DND-41 (cell line): ENCODE measurements around the gene ZMPSTE24.

Experiments
- ATAC-seq: fragments of 200-7000 bp; cut with Tn5 transposase; 3 replicates; pipeline ENCODE4 v1.9.1; 2021; ENCODE audit warnings: low read depth; ENCODE audit not compliant: insufficient read depth
- DNase-seq: peaks from one replicate; pipeline ENCODE4 v3.0.0-alpha.2; 2020
- H2AFZ ChIP-seq: 2 replicates; pipeline ENCODE4 v1.6.0; 2012; ENCODE audit warnings: low read depth, low read length
- H3K27ac ChIP-seq: 2 replicates; pipeline ENCODE4 v1.5.1; 2012; ENCODE audit warnings: low read length, inconsistent platforms
- H3K27me3 ChIP-seq: fragments of 200-600 bp; sonication (generic); 2 replicates; pipeline ENCODE4 v1.6.0; 2012; ENCODE audit warnings: low read length, mild to moderate bottlenecking, inconsistent platforms; ENCODE audit not compliant: insufficient read depth, poor library complexity
- H3K36me3 ChIP-seq: 2 replicates; pipeline ENCODE4 v1.5.1; 2012; ENCODE audit warnings: low read length, inconsistent platforms; ENCODE audit not compliant: insufficient read depth
- H3K4me1 ChIP-seq: 2 replicates; pipeline ENCODE4 v1.5.1; 2012; ENCODE audit warnings: mild to moderate bottlenecking, low read length; ENCODE audit not compliant: insufficient read depth
- H3K4me2 ChIP-seq: 2 replicates; pipeline ENCODE4 v1.6.0; 2012; ENCODE audit warnings: mild to moderate bottlenecking, moderate library complexity, low read length, inconsistent platforms; ENCODE audit not compliant: insufficient read depth
- H3K4me3 ChIP-seq, 2 experiments: fragments of 200-600 bp in 1 of 2; shearing (Covaris generic) in 1 of 2; 2 replicates each; pipeline ENCODE4 v1.5.1; 2012 to 2016; ENCODE audit warnings: inconsistent platforms in 2 of 2, low read length in 2 of 2, mild to moderate bottlenecking in 2 of 2, low read depth in 1 of 2, moderate library complexity in 1 of 2
- H3K79me2 ChIP-seq: 2 replicates; pipeline ENCODE4 v1.6.0; 2012; ENCODE audit warnings: low read length, inconsistent platforms; ENCODE audit not compliant: insufficient read depth
- H3K9ac ChIP-seq: 2 replicates; pipeline ENCODE4 v1.6.0; 2012; ENCODE audit warnings: low read depth, mild to moderate bottlenecking, inconsistent platforms, low read length, moderate library complexity
- H3K9me3 ChIP-seq: 2 replicates; pipeline ENCODE4 v1.5.1; 2012; ENCODE audit warnings: low read length, moderate library complexity, mild to moderate bottlenecking, inconsistent platforms; ENCODE audit not compliant: insufficient read depth, severe bottlenecking
- H4K20me1 ChIP-seq: 2 replicates; pipeline ENCODE4 v1.6.0; 2012; ENCODE audit warnings: low read length; ENCODE audit not compliant: insufficient read depth
- CTCF ChIP-seq: IDR thresholded peaks from 2 replicates; pipeline ENCODE4 v1.5.1; 2012; ENCODE audit warnings: borderline replicate concordance, low read length, moderate library complexity, mild to moderate bottlenecking; ENCODE audit not compliant: poor library complexity, severe bottlenecking; ENCODE audit errors: extremely low read depth
- EZH2 ChIP-seq: IDR thresholded peaks from 3 replicates; pipeline ENCODE4 v1.6.1; 2012; ENCODE audit warnings: borderline replicate concordance, low read depth, mild to moderate bottlenecking, moderate library complexity, low read length, inconsistent platforms; ENCODE audit not compliant: severe bottlenecking

The ZMPSTE24 gene

GRCh38 chr1:40308036-40308727 lies 50.1 kb downstream of the ZMPSTE24 start:
- H3K4me1 ChIP-seq = no peaks in the 10 kb centered on the region
- DNase-seq = no peak
- no peaks in the 10 kb centered on the region for H3K79me2 ChIP-seq
- no peak overlapping the region for H2AFZ ChIP-seq
- H3K27ac ChIP-seq = no peak overlapping the region
- no peak for ATAC-seq
- TF ChIP-seq EZH2 = no peak
- TF ChIP-seq CTCF = no peak
- H3K9ac ChIP-seq = no peak overlapping the region
- H3K4me2 ChIP-seq = no peak overlapping the region
- no peaks in the 10 kb centered on the region for H3K27me3 ChIP-seq
- H3K36me3 ChIP-seq = no peaks in the 10 kb centered on the region
- H3K9me3 ChIP-seq = no peaks in the 10 kb centered on the region
- no peaks in the 10 kb centered on the region for H4K20me1 ChIP-seq
- H3K4me3 ChIP-seq = no peak overlapping the region

GRCh38 chr1:40309374-40310128 lies 51.5 kb downstream of the ZMPSTE24 start:
- TF ChIP-seq CTCF (no peak), EZH2 (no peak)

DNA sequence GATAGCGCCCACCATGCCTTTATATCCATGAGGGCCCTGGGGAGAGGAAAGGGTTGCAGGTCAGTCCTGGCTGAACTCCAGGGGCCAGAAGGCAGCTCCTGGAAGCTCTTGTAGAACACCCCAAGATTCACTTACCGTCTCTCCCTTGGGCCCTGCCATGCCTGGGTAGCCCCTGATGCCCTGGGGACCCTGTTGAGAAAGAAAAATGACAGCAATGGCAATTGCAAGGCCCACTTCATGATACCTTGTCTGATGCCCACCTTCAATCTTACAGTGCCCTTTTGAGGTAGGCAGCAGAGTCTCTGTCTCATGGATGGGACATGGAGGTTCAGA lies 52.1 kb downstream of the ZMPSTE24 start:
- H3K9me3 ChIP-seq = no peaks in the 10 kb centered on the region
- no peak overlapping the region for H3K27ac ChIP-seq
- no peak overlapping the region for H3K9ac ChIP-seq

More at GRCh38 chr1:40309374-40310128, 51.5 kb downstream of the ZMPSTE24 start:
- H3K27me3 ChIP-seq = peaks cover under 1% of the 10 kb centered on the region
- H3K27ac ChIP-seq = no peak overlapping the region
- no peaks in the 10 kb centered on the region for H4K20me1 ChIP-seq
- H3K4me3 ChIP-seq = no peak overlapping the region
- no peaks in the 10 kb centered on the region for H3K79me2 ChIP-seq
- H3K9ac ChIP-seq = no peak overlapping the region
- H3K9me3 ChIP-seq = no peaks in the 10 kb centered on the region
- H3K4me2 ChIP-seq = no peak overlapping the region
- no peak for DNase-seq
- H2AFZ ChIP-seq = no peak overlapping the region
- no peaks in the 10 kb centered on the region for H3K36me3 ChIP-seq
- H3K4me1 ChIP-seq = peaks cover 3% of the 10 kb centered on the region
- no peak for ATAC-seq

More for the DNA sequence above, 52.1 kb downstream of the ZMPSTE24 start:
- H3K4me3 ChIP-seq = no peak overlapping the region
- DNase-seq (no peak), ATAC-seq (no peak)
- H3K4me1 ChIP-seq = peaks cover 8% of the 10 kb centered on the region
- TF ChIP-seq EZH2 (no peak), CTCF (no peak)
- no peak overlapping the region for H3K4me2 ChIP-seq
- no peaks in the 10 kb centered on the region for H3K36me3 ChIP-seq
- H4K20me1 ChIP-seq = no peaks in the 10 kb centered on the region
- peaks cover 6% of the 10 kb centered on the region for H3K27me3 ChIP-seq
- H2AFZ ChIP-seq = no peak overlapping the region
- H3K79me2 ChIP-seq = no peaks in the 10 kb centered on the region
